Karpas-422 (cell line): ENCODE measurements around the gene LIFR. TPM values are rescaled to one million over a fixed set of nuclear protein-coding genes. Genes with fewer than 3 reads are reported as not detected.

Experiments used
- DNase-seq: peaks from one replicate; pipeline ENCODE4 v3.0.0-alpha.2; 2015
- H2AFZ ChIP-seq: fragments of 200-600 bp; sonication (generic); 2 replicates; pipeline ENCODE4 v1.6.1; 2014; ENCODE audit warnings: antibody characterized with exemption, low read length, mixed read lengths
- H3K27ac ChIP-seq: fragments of 200-600 bp; sonication (generic); 2 replicates; pipeline ENCODE4 v1.5.1; 2014; ENCODE audit warnings: mild to moderate bottlenecking, low read length, moderate library complexity
- H3K27me3 ChIP-seq: fragments of 200-600 bp; sonication (generic); 2 replicates; pipeline ENCODE4 v1.6.1; 2014; ENCODE audit warnings: low read length, mixed read lengths
- H3K36me3 ChIP-seq: fragments of 200-600 bp; sonication (generic); 2 replicates; pipeline ENCODE4 v1.6.1; 2014; ENCODE audit warnings: low read length, mixed read lengths; ENCODE audit not compliant: insufficient read depth
- H3K4me1 ChIP-seq: fragments of 200-600 bp; sonication (generic); 2 replicates; pipeline ENCODE4 v1.6.1; 2014; ENCODE audit warnings: mild to moderate bottlenecking, low read length, mixed read lengths
- H3K4me2 ChIP-seq: fragments of 200-600 bp; sonication (generic); 2 replicates; pipeline ENCODE4 v1.6.1; 2014; ENCODE audit warnings: low read length, low read depth, mild to moderate bottlenecking; ENCODE audit not compliant: poor library complexity, severe bottlenecking
- H3K4me3 ChIP-seq: fragments of 200-600 bp; sonication (generic); 2 replicates; pipeline ENCODE4 v1.5.1; 2014; ENCODE audit warnings: mild to moderate bottlenecking, antibody characterized with exemption, low read length, mixed read lengths
- H3K79me2 ChIP-seq: fragments of 200-600 bp; sonication (generic); 2 replicates; pipeline ENCODE4 v1.6.1; 2014; ENCODE audit warnings: mild to moderate bottlenecking, low read length, mixed read lengths
- H3K9ac ChIP-seq: fragments of 200-600 bp; sonication (generic); 2 replicates; pipeline ENCODE4 v1.6.0; 2014; ENCODE audit warnings: low read length
- H3K9me2 ChIP-seq: fragments of 200-600 bp; sonication (generic), shearing (Covaris generic); replicated peaks from 2 replicates; pipeline ENCODE4 v1.6.0; 2014; ENCODE audit warnings: mild to moderate bottlenecking, low read length, moderate library complexity; ENCODE audit not compliant: insufficient read depth
- H3K9me3 ChIP-seq: fragments of 300-700, 200-600 bp; sonication (generic); 2 replicates; pipeline ENCODE4 v1.6.1; 2014; ENCODE audit warnings: low read length, mixed read lengths
- H4K20me1 ChIP-seq: fragments of 200-600 bp; sonication (generic); 2 replicates; pipeline ENCODE4 v1.6.1; 2014; ENCODE audit warnings: mild to moderate bottlenecking, antibody characterized with exemption, low read length, low read depth; ENCODE audit not compliant: insufficient read depth
- total RNA-seq: library from RNA; depleted of rRNA; stranded (reverse); fragments of >200 nt; shearing (Covaris generic); gene quantifications from 2 replicates; pipeline ENCODE4 v1.2.3, GENCODE V29; 2014; ENCODE audit warnings: low replicate concordance

The LIFR gene
- total RNA-seq, 1 experiment from 2014 or later = not detected

- Histone ChIP-seq H2AFZ (no peak overlapping the region), H4K20me1 (no peaks in the 10 kb centered on the region), H3K9ac (no peak overlapping the region), H3K9me2 (no peaks in the 10 kb centered on the region), H3K9me3 (no peaks in the 10 kb centered on the region), H3K27me3 (no peaks in the 10 kb centered on the region), H3K36me3 (no peaks in the 10 kb centered on the region), H3K27ac (no peak overlapping the region), H3K79me2 (no peaks in the 10 kb centered on the region), H3K4me1 (no peaks in the 10 kb centered on the region), H3K4me2 (no peak overlapping the region), H3K4me3 (no peak overlapping the region)
- peak; percentile 54 for DNase-seq
These were observed 5.1 kb downstream of the LIFR start for GRCh38 chr5:38551030-38552017.

GRCh38 chr5:38548064-38548759, 8.2 kb downstream of the LIFR start:
- H3K27me3 ChIP-seq = no peaks in the 10 kb centered on the region
- no peaks in the 10 kb centered on the region for H3K9me3 ChIP-seq
- H3K4me2 ChIP-seq = no peak overlapping the region
- H3K79me2 ChIP-seq = no peaks in the 10 kb centered on the region
- no peaks in the 10 kb centered on the region for H3K4me1 ChIP-seq
- no peaks in the 10 kb centered on the region for H3K9me2 ChIP-seq
- no peak overlapping the region for H3K27ac ChIP-seq
- H3K9ac ChIP-seq = no peak overlapping the region
- no peak for DNase-seq
- no peak overlapping the region for H3K4me3 ChIP-seq
- no peaks in the 10 kb centered on the region for H4K20me1 ChIP-seq
- H3K36me3 ChIP-seq = no peaks in the 10 kb centered on the region
- no peak overlapping the region for H2AFZ ChIP-seq

- H3K79me2 ChIP-seq = no peaks in the 10 kb centered on the region
- no peak overlapping the region for H3K9ac ChIP-seq
- no peak for DNase-seq
These were observed 9.2 kb downstream of the LIFR start for GRCh38 chr5:38547257-38547656.

GRCh38 chr5:38546691-38547146, 9.7 kb downstream of the LIFR start:
- Histone ChIP-seq H2AFZ (no peak overlapping the region), H4K20me1 (no peaks in the 10 kb centered on the region), H3K4me2 (no peak overlapping the region), H3K9me3 (no peaks in the 10 kb centered on the region), H3K4me1 (no peaks in the 10 kb centered on the region), H3K4me3 (no peak overlapping the region), H3K9me2 (no peaks in the 10 kb centered on the region), H3K36me3 (no peaks in the 10 kb centered on the region), H3K79me2 (no peaks in the 10 kb centered on the region), H3K9ac (no peak overlapping the region), H3K27ac (no peak overlapping the region), H3K27me3 (no peaks in the 10 kb centered on the region)
- no peak for DNase-seq

More at GRCh38 chr5:38547257-38547656, 9.2 kb downstream of the LIFR start:
- Histone ChIP-seq H3K9me2 (no peaks in the 10 kb centered on the region), H3K27me3 (no peaks in the 10 kb centered on the region), H4K20me1 (no peaks in the 10 kb centered on the region), H3K9me3 (no peaks in the 10 kb centered on the region), H3K36me3 (no peaks in the 10 kb centered on the region), H3K27ac (no peak overlapping the region), H3K4me3 (no peak overlapping the region), H3K4me1 (no peaks in the 10 kb centered on the region), H3K4me2 (no peak overlapping the region), H2AFZ (no peak overlapping the region)

- H2AFZ ChIP-seq = no peak overlapping the region
- H3K4me2 ChIP-seq = no peak overlapping the region
- no peaks in the 10 kb centered on the region for H3K27me3 ChIP-seq
- H3K9ac ChIP-seq = no peak overlapping the region
- no peaks in the 10 kb centered on the region for H3K4me1 ChIP-seq
- H3K79me2 ChIP-seq = no peaks in the 10 kb centered on the region
- DNase-seq = no peak
- no peaks in the 10 kb centered on the region for H3K9me3 ChIP-seq
- no peaks in the 10 kb centered on the region for H3K9me2 ChIP-seq
- H3K27ac ChIP-seq = no peak overlapping the region
- H3K4me3 ChIP-seq = no peak overlapping the region
- H3K36me3 ChIP-seq = no peaks in the 10 kb centered on the region
- H4K20me1 ChIP-seq = no peaks in the 10 kb centered on the region
These were observed 12.6 kb downstream of the LIFR start for GRCh38 chr5:38543886-38544285.

- Histone ChIP-seq H3K9me2 (no peaks in the 10 kb centered on the region), H3K9ac (no peak overlapping the region), H2AFZ (no peak overlapping the region), H3K36me3 (no peaks in the 10 kb centered on the region), H3K4me2 (no peak overlapping the region), H3K27ac (no peak overlapping the region), H4K20me1 (no peaks in the 10 kb centered on the region), H3K4me1 (no peaks in the 10 kb centered on the region), H3K27me3 (no peaks in the 10 kb centered on the region), H3K79me2 (no peaks in the 10 kb centered on the region), H3K9me3 (no peaks in the 10 kb centered on the region), H3K4me3 (no peak overlapping the region)
- DNase-seq = no peak
These were observed 13.4 kb downstream of the LIFR start for GRCh38 chr5:38543074-38543473.

- DNase-seq = no peak
- Histone ChIP-seq H3K36me3 (no peaks in the 10 kb centered on the region), H3K4me2 (no peak overlapping the region), H3K9me2 (no peaks in the 10 kb centered on the region), H4K20me1 (no peaks in the 10 kb centered on the region), H3K4me1 (no peaks in the 10 kb centered on the region), H3K27ac (no peak overlapping the region), H3K27me3 (no peaks in the 10 kb centered on the region), H2AFZ (no peak overlapping the region), H3K9ac (no peak overlapping the region), H3K9me3 (no peaks in the 10 kb centered on the region), H3K4me3 (no peak overlapping the region), H3K79me2 (no peaks in the 10 kb centered on the region)
These were observed 15.2 kb downstream of the LIFR start for GRCh38 chr5:38541174-38541725.

GRCh38 chr5:38540314-38540713, 16.1 kb downstream of the LIFR start:
- Histone ChIP-seq H4K20me1 (no peaks in the 10 kb centered on the region), H3K27me3 (no peaks in the 10 kb centered on the region), H3K4me2 (no peak overlapping the region), H3K9me3 (no peaks in the 10 kb centered on the region), H3K4me3 (no peak overlapping the region), H3K36me3 (no peaks in the 10 kb centered on the region), H3K9me2 (no peaks in the 10 kb centered on the region), H2AFZ (no peak overlapping the region), H3K4me1 (no peaks in the 10 kb centered on the region), H3K27ac (no peak overlapping the region), H3K79me2 (no peaks in the 10 kb centered on the region), H3K9ac (no peak overlapping the region)
- no peak for DNase-seq
